ENCODE data around the gene SLC9A5.

SLC9A5 gene

GRCh38 chr16:67238806-67239470, 9.8 kb upstream of the SLC9A5 start:
- no peak for DNase-seq (ENCODE audit: low read depth)

GRCh38 chr16:67240506-67240905, 8.3 kb upstream of the SLC9A5 start:
- no peak for DNase-seq (ENCODE audit: low read depth)

- no peak for DNase-seq (ENCODE audit: low read depth)
Observed at GRCh38 chr16:67241008-67241900, 7.5 kb upstream of the SLC9A5 start.

GRCh38 chr16:67242138-67242730, 6.5 kb upstream of the SLC9A5 start:
- DNase-seq (ENCODE audit: low read depth), result no peak

GRCh38 chr16:67243481-67243880, 5.3 kb upstream of the SLC9A5 start:
- DNase-seq (ENCODE audit: low read depth), result no peak

GRCh38 chr16:67244387-67245185, 4.2 kb upstream of the SLC9A5 start:
- peak; percentile 62 for DNase-seq (ENCODE audit: low read depth)

GRCh38 chr16:67245186-67245585, 3.6 kb upstream of the SLC9A5 start:
- no peak for DNase-seq (ENCODE audit: low read depth)

GRCh38 chr16:67245674-67246080, 3.1 kb upstream of the SLC9A5 start:
- DNase-seq (ENCODE audit: low read depth), result no peak

GRCh38 chr16:67246081-67246755, 2.6 kb upstream of the SLC9A5 start:
- peak; percentile 35 for DNase-seq (ENCODE audit: low read depth)

GRCh38 chr16:67246756-67247191, 2.0 kb upstream of the SLC9A5 start:
- DNase-seq (ENCODE audit: low read depth), result no peak

- DNase-seq (ENCODE audit: low read depth), result peak; percentile 92
Observed at GRCh38 chr16:67247192-67248072, 1.3 kb upstream of the SLC9A5 start, which contains the start of gene FHOD1. Gene FHOD1, minus strand, starts transcription at chr16:67247481. Its CDS starts 71 bp downstream, at chr16:67247410.

GRCh38 chr16:67248073-67248400, 742 bp upstream of the SLC9A5 start:
- no peak for DNase-seq (ENCODE audit: low read depth)

- DNase-seq (ENCODE audit: low read depth), result no peak
Observed at GRCh38 chr16:67249178-67250044, 632 bp downstream of the SLC9A5 start.

GRCh38 chr16:67250045-67250327, 1.2 kb downstream of the SLC9A5 start:
- no peak for DNase-seq (ENCODE audit: low read depth)

GRCh38 chr16:67252609-67253497, 4.1 kb downstream of the SLC9A5 start:
- no peak for DNase-seq (ENCODE audit: low read depth)

- DNase-seq (ENCODE audit: low read depth), result no peak
Observed at GRCh38 chr16:67254801-67255552, 6.2 kb downstream of the SLC9A5 start.

- DNase-seq (ENCODE audit: low read depth), result no peak
Observed at GRCh38 chr16:67255553-67256221, 6.9 kb downstream of the SLC9A5 start.

Data from stimulated activated CD8-positive, alpha-beta memory T cell treated with anti-CD3 and anti-CD28 coated beads, Interleukin-12 subunit alpha, Interleukin-12 subunit beta, amount 100 ng/mL, for 4 hours (primary cell).